LNCAP (cell line): ENCODE data around the gene ATOX1.

Source experiments
- CTCF ChIP-seq: fragments of 450-650 bp; IDR thresholded peaks from 2 replicates; pipeline ENCODE4 v1.5.1; 2017; ENCODE audit warnings: mild to moderate bottlenecking

ATOX1 gene

GRCh38 chr5:151742870-151743294 lies 15.5 kb downstream of the ATOX1 start:
- peak; percentile 64 for TF ChIP-seq CTCF

- no peak for TF ChIP-seq CTCF
Observed at GRCh38 chr5:151741678-151742423, 16.6 kb downstream of the ATOX1 start.

- peak; percentile 48; the same call in 1 of the 2 replicates for TF ChIP-seq CTCF
Observed at GRCh38 chr5:151740958-151741373, 17.5 kb downstream of the ATOX1 start.

GRCh38 chr5:151740336-151740942 lies 18.0 kb downstream of the ATOX1 start:
- peak; percentile 88 for TF ChIP-seq CTCF

GRCh38 chr5:151739939-151740335 lies 18.5 kb downstream of the ATOX1 start:
- TF ChIP-seq CTCF: no peak

GRCh38 chr5:151739395-151739794 lies 19.0 kb downstream of the ATOX1 start:
- no peak for TF ChIP-seq CTCF

GRCh38 chr5:151738125-151738848 lies 20.1 kb downstream of the ATOX1 start:
- TF ChIP-seq CTCF: no peak
